ENCODE measurements around the gene NFE2L3. TPM values are rescaled to one million over a fixed set of nuclear protein-coding genes. Genes with fewer than 3 reads are reported as not detected.

The NFE2L3 gene
- total and polyA plus RNA-seq, 4 donors, result 0.32 to 1.9 (median 1.3) TPM

GRCh38 chr7:26141077-26141476 lies 10.9 kb upstream of the NFE2L3 start:
- Histone ChIP-seq H3K36me3 (ENCODE audit: control insufficient read depth in 4 of 4, insufficient read depth in 3 of 4, low read depth in 1 of 4, low read length in 3 of 4) (no peaks in the 10 kb centered on the region), H3K9me3 (ENCODE audit: control insufficient read depth in 4 of 4, low read length in 3 of 4) (no peaks in the 10 kb centered on the region), H3K9ac (ENCODE audit: low read depth in 1 of 2, low read length in 2 of 2) (no peak overlapping the region), H3K27me3 (ENCODE audit: control insufficient read depth in 4 of 4, insufficient read depth in 4 of 4, low read length in 3 of 4) (peaks cover 0 to 2% (median 0%) of the 10 kb centered on the region in 4 donors), H3K27ac (ENCODE audit: low read depth in 1 of 2, low read length in 2 of 2) (no peak overlapping the region), H3K4me1 (ENCODE audit: control insufficient read depth in 4 of 4, insufficient read depth in 4 of 4, low read length in 3 of 4) (no peaks in the 10 kb centered on the region), H3K4me3 (ENCODE audit: low read depth in 1 of 3, low read length in 3 of 3) (no peak overlapping the region)
- no peak for DNase-seq (ENCODE audit: low spot score)
- no peak for TF ChIP-seq EGR1 (IDR thresholded peaks at IDR 0.05; ENCODE audit: low read depth in 2 of 2)
- TF ChIP-seq JUND (IDR thresholded peaks at IDR 0.05), result no peak
- no peak for TF ChIP-seq HNF4A (conservative IDR thresholded peaks at IDR 0.05)
- TF ChIP-seq YY1 (IDR thresholded peaks at IDR 0.05), result no peak
- no peak for TF ChIP-seq RAD21 (IDR thresholded peaks at IDR 0.05)
- no peak for TF ChIP-seq SP1 (IDR thresholded peaks at IDR 0.05)
- TF ChIP-seq, protein P1, sequence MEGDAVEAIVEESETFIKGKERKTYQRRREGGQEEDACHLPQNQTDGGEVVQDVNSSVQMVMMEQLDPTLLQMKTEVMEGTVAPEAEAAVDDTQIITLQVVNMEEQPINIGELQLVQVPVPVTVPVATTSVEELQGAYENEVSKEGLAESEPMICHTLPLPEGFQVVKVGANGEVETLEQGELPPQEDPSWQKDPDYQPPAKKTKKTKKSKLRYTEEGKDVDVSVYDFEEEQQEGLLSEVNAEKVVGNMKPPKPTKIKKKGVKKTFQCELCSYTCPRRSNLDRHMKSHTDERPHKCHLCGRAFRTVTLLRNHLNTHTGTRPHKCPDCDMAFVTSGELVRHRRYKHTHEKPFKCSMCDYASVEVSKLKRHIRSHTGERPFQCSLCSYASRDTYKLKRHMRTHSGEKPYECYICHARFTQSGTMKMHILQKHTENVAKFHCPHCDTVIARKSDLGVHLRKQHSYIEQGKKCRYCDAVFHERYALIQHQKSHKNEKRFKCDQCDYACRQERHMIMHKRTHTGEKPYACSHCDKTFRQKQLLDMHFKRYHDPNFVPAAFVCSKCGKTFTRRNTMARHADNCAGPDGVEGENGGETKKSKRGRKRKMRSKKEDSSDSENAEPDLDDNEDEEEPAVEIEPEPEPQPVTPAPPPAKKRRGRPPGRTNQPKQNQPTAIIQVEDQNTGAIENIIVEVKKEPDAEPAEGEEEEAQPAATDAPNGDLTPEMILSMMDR (IDR thresholded peaks at IDR 0.05; ENCODE audit: low read depth, low read length, missing input control), result no peak
- no peak for TF ChIP-seq NR2F2 (IDR thresholded peaks at IDR 0.05)
- TF ChIP-seq, protein P2, sequence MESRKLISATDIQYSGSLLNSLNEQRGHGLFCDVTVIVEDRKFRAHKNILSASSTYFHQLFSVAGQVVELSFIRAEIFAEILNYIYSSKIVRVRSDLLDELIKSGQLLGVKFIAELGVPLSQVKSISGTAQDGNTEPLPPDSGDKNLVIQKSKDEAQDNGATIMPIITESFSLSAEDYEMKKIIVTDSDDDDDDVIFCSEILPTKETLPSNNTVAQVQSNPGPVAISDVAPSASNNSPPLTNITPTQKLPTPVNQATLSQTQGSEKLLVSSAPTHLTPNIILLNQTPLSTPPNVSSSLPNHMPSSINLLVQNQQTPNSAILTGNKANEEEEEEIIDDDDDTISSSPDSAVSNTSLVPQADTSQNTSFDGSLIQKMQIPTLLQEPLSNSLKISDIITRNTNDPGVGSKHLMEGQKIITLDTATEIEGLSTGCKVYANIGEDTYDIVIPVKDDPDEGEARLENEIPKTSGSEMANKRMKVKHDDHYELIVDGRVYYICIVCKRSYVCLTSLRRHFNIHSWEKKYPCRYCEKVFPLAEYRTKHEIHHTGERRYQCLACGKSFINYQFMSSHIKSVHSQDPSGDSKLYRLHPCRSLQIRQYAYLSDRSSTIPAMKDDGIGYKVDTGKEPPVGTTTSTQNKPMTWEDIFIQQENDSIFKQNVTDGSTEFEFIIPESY (IDR thresholded peaks at IDR 0.05), result no peak
- TF ChIP-seq, protein P3, sequence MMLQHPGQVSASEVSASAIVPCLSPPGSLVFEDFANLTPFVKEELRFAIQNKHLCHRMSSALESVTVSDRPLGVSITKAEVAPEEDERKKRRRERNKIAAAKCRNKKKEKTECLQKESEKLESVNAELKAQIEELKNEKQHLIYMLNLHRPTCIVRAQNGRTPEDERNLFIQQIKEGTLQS (IDR thresholded peaks at IDR 0.05), result no peak
- TF ChIP-seq HNF4G (IDR thresholded peaks at IDR 0.05), result no peak
- TF ChIP-seq, protein P4, sequence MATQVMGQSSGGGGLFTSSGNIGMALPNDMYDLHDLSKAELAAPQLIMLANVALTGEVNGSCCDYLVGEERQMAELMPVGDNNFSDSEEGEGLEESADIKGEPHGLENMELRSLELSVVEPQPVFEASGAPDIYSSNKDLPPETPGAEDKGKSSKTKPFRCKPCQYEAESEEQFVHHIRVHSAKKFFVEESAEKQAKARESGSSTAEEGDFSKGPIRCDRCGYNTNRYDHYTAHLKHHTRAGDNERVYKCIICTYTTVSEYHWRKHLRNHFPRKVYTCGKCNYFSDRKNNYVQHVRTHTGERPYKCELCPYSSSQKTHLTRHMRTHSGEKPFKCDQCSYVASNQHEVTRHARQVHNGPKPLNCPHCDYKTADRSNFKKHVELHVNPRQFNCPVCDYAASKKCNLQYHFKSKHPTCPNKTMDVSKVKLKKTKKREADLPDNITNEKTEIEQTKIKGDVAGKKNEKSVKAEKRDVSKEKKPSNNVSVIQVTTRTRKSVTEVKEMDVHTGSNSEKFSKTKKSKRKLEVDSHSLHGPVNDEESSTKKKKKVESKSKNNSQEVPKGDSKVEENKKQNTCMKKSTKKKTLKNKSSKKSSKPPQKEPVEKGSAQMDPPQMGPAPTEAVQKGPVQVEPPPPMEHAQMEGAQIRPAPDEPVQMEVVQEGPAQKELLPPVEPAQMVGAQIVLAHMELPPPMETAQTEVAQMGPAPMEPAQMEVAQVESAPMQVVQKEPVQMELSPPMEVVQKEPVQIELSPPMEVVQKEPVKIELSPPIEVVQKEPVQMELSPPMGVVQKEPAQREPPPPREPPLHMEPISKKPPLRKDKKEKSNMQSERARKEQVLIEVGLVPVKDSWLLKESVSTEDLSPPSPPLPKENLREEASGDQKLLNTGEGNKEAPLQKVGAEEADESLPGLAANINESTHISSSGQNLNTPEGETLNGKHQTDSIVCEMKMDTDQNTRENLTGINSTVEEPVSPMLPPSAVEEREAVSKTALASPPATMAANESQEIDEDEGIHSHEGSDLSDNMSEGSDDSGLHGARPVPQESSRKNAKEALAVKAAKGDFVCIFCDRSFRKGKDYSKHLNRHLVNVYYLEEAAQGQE (IDR thresholded peaks at IDR 0.05), result no peak
- no peak for TF ChIP-seq TAF1 (conservative IDR thresholded peaks at IDR 0.05)
- no peak for TF ChIP-seq RXRA (IDR thresholded peaks at IDR 0.05)
- no peak for TF ChIP-seq GABPA (IDR thresholded peaks at IDR 0.05 in 1 of 2, conservative IDR thresholded peaks at IDR 0.05 in 1 of 2)
- TF ChIP-seq, protein P5, sequence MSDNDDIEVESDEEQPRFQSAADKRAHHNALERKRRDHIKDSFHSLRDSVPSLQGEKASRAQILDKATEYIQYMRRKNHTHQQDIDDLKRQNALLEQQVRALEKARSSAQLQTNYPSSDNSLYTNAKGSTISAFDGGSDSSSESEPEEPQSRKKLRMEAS (IDR thresholded peaks at IDR 0.05), result no peak
- no peak for TF ChIP-seq FOXA1 (IDR thresholded peaks at IDR 0.05)
- WGBS, result 88% methylated on average over 2 of the region's 2 CpGs
